A549 (cell line): ENCODE results near the gene MEG3.

ENCODE experiments used
- CHD2 ChIP-seq: fragments of 150-350 bp; IDR thresholded peaks from 2 replicates; pipeline ENCODE4 v1.6.1; 2014; ENCODE audit warnings: low read length; ENCODE audit not compliant: partially characterized antibody
- CTCF ChIP-seq: fragments of >200 bp; sonication (Bioruptor Twin); formaldehyde crosslinking; IDR thresholded peaks from 3 replicates; pipeline ENCODE4 v1.5.1; 2016
- KDM5A ChIP-seq: fragments of 200-600 bp; sonication (generic); IDR thresholded peaks from 2 replicates; pipeline ENCODE4 v1.6.1; 2016; ENCODE audit warnings: antibody characterized with exemption, mild to moderate bottlenecking
- MAFK ChIP-seq: fragments of 450-650 bp; IDR thresholded peaks from 2 replicates; pipeline ENCODE4 v1.6.1; 2014; ENCODE audit not compliant: partially characterized antibody
- MAZ ChIP-seq: fragments of 150-350 bp; IDR thresholded peaks from 2 replicates; pipeline ENCODE4 v1.6.1; 2014; ENCODE audit warnings: antibody characterized with exemption, low read depth, low read length, borderline replicate concordance
- POLR2A ChIP-seq: IDR thresholded peaks from 2 replicates; pipeline ENCODE4 v1.6.1; 2012; ENCODE audit warnings: mild to moderate bottlenecking, low read length
- POLR2AphosphoS2 ChIP-seq: conservative IDR thresholded peaks from 2 replicates; pipeline ENCODE4 v1.6.1; 2012; ENCODE audit warnings: low read length, improper control_type of control experiment, inconsistent platforms
- RAD21 ChIP-seq, 2 experiments: fragments of >200 bp in 1 of 2; sonication (Bioruptor Twin) in 1 of 2; formaldehyde crosslinking in 1 of 2; IDR thresholded peaks in 1 of 2; conservative IDR thresholded peaks in 1 of 2; 2 replicates in 1 of 2; 3 replicates in 1 of 2; pipeline ENCODE4 v1.6.1; 2012 to 2018; ENCODE audit warnings: inconsistent platforms in 1 of 2
- ZSCAN20 ChIP-seq: fragments of 250-450 bp; sonication (Bioruptor Pico); IDR thresholded peaks from 2 replicates; pipeline ENCODE4 v1.8.0; 2022; ENCODE audit warnings: mild to moderate bottlenecking, moderate library complexity
- TF ChIP-seq, protein P1 (sequence below): IDR thresholded peaks from 2 replicates; pipeline ENCODE4 v1.6.1; 2012

DNA sequence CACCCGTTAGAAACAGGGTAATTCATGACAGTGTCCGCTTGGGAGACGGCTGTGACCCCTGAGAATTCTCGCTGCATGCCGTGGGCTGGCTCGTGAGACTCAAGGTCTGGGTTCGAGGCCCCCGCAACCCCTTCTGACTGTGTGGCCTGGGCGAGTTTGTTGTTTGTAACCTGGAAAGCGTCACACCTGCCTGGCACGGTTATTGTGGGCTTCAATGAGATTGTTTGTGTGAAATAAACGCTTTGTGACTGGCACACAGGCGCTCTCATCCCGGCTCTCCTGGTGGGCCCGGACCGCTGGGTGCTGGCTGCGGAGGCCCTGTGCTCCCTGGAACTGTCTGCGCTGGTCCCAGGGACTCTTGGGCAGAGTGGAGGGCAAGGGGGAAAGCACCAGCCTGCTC is 33.9 kb downstream of the MEG3 start:
- TF ChIP-seq RAD21 (conservative IDR thresholded peaks at IDR 0.05 in 1 of 2, IDR thresholded peaks at IDR 0.05 in 1 of 2) (no peak), ZSCAN20 (CRISPR knock-in tag) (no peak), POLR2A (no peak), CTCF (no peak), POLR2AphosphoS2 (no peak), MAZ (no peak), MAFK (no peak), CHD2 (no peak), KDM5A (no peak)
- TF ChIP-seq, protein P1, sequence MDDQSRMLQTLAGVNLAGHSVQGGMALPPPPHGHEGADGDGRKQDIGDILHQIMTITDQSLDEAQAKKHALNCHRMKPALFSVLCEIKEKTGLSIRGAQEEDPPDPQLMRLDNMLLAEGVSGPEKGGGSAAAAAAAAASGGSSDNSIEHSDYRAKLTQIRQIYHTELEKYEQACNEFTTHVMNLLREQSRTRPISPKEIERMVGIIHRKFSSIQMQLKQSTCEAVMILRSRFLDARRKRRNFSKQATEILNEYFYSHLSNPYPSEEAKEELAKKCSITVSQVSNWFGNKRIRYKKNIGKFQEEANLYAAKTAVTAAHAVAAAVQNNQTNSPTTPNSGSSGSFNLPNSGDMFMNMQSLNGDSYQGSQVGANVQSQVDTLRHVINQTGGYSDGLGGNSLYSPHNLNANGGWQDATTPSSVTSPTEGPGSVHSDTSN = no peak
